Central memory CD4-positive, alpha-beta T cell (primary cell): ENCODE measurements around the gene CYB561.
"Not testable (repeated sequence)": the region's sequence is repeated elsewhere in the genome, so short reads cannot be mapped to it uniquely, and the experiment has no call there.

Source experiments
- DNase-seq: peaks from one replicate; pipeline ENCODE4 v3.0.0; 2022

Gene CYB561

GRCh38 chr17:63478814-63479494 is 32.8 kb upstream of the CYB561 start:
- DNase-seq: peak; percentile 72

GRCh38 chr17:63477480-63478440 is 31.7 kb upstream of the CYB561 start:
- DNase-seq: no peak

DNA sequence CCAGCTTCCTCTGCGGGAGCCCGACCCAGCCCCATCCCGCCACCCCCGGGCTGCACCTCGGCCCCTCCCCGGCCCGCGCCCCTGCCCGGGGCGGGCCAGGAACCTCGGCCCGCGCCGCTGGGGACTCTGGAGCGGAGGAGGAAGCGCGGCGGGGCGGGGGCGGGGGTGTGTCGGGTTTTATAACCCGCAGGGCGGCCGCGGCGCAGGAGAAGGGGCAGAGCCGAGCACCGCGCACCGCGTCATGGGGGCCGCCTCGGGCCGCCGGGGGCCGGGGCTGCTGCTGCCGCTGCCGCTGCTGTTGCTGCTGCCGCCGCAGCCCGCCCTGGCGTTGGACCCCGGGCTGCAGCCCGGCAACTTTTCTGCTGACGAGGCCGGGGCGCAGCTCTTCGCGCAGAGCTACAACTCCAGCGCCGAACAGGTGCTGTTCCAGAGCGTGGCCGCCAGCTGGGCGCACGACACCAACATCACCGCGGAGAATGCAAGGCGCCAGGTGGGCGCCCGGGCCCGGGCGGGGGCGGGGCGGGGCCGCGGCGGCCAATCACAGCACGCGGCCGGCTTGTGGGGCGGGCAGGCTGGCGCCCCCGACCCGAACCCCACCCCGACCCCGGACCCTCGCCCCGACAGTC is 30.9 kb upstream of the CYB561 start, which contains the start of gene ACE:
ACE (plus strand) TSS at position 208 of the 626 bp plus-strand sequence; CDS start at position 242, 34 bp downstream.
- peak; percentile 44 for DNase-seq

GRCh38 chr17:63476459-63476853 is 30.4 kb upstream of the CYB561 start:
- peak; percentile 12 for DNase-seq

DNA sequence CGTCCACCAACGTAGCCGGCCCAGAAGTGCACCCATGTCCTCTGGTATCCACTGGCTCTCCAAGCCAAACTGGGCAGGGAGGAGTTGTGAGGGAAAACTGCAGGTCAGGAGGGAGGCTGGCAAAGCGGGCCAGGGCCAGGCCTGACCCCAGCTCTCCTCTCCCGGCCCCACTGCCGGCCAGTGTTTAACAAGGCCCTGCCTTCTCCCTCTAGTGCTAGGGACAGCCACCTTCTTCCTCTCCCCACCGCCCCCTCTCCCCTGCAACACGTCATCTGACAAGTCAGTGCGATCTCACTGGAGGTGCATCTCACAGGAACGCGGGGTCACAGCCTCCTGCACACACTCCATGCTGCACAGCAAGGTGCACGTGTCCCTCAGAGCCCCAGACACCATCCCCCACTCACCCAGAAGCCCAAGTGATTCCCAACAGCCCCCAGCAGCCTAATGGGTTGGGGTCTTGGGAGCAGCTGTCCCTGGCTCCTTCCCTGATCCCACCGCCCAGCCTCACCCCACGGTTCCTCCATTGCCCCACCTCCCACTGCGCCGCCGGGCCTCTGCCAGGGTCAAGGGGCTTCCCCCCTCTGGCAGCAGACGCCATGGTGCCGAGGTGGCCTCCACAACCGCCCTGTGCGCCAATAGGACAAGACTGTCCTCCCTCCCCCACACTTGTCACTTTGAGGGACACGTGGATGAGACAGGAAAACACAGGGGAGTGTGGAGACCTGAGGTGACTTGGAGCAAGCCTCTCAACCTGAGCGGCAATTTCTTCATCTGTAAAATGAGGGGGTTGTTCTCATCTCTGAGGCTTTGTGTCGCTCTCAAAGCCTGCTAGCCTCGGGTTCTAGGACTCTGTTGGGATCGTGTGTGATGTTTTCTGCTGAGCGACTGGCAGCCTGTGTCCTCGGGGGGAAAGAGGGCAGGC is 29.6 kb upstream of the CYB561 start:
- no peak for DNase-seq

- DNase-seq: no peak
Measured at GRCh38 chr17:63474586-63475460, 28.7 kb upstream of the CYB561 start.

DNA sequence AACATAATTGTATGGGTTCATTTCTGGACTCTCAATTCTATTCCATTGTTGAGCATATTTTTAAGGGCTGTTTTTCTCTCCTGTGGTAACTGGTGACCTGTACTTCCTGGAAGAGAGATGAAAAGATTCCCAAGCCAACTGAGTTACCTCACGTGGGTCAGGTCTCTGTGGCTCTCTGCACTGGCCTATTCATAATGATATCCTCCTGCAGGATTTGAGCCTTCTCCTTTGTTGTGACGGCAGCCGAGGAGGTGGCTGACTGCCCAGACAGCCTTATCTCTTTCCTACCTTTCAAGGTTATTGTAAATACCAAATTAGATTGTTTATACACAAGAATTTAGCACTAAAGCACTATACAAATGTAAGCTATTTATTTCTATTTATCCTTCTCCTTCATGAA is 28.1 kb upstream of the CYB561 start:
- no peak for DNase-seq

DNA sequence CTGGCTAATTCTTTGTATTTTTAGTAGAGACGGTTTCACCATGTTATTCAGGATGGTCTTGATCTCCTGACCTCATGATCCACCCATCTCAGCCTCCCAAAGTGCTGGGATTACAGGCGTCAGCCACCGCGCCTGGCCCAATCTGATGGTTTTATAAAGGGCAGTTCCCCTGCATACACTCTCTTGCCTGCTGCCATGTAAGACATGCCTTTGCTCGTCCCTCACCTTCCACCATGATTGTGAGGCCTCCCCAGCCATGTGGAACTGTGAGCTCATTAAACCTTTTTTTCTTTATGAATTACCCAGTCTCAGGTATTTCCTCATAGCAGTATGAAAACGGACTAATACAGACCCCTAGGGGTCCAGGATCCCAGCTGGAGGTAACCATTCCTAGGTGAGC is 22.0 kb upstream of the CYB561 start:
- DNase-seq: not testable (repeated sequence)

GRCh38 chr17:63464691-63465236 is 18.7 kb upstream of the CYB561 start:
- DNase-seq: no peak

- no peak for DNase-seq
Measured at GRCh38 chr17:63463771-63464170, 17.7 kb upstream of the CYB561 start.

- no peak for DNase-seq
Measured at GRCh38 chr17:63460018-63460417, 13.9 kb upstream of the CYB561 start.

- DNase-seq: no peak
Measured at GRCh38 chr17:63458478-63458877, 12.4 kb upstream of the CYB561 start.

DNA sequence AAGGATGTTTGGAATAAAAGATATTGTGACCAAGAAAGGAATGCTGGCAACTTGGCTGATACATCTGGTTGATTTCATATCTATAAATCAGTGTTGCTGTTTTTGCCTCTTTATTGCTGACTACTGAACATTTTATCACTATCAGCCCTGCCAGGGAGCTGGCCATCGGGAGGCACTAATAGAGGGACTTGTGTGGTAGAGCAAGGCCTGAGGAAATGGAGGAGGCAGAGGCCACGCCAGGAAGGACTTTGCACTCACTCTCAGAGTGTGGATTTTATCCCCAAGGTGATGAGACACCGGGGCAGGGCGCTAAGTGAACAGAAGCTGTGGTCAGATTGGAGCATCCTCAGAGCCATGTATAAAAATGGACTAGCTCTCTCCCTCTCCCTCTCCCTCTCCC is 9.3 kb upstream of the CYB561 start:
- no peak for DNase-seq

- no peak for DNase-seq
Measured at GRCh38 chr17:63454915-63455314, 8.8 kb upstream of the CYB561 start.

DNA sequence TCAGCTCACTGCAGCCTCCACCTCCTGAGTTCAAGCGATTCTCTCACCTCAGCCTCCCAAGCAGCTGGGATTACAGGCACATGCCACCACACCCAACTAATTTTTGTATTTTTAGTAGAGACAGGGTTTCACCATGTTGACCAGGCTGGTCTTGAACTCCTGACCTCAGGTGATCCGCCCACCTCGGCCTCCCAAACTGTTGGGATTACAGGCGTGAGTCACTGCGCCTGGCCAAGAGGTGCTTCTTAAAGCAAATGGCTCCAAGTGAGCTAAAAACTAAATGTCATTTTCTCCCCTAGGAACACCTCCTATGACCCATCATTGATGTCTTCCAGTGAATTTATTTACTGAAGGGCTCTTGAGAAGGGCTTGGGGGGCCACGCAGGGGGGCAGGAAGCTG is 8.3 kb upstream of the CYB561 start:
- DNase-seq: not testable (repeated sequence)

- no peak for DNase-seq
Measured at GRCh38 chr17:63452962-63453551, 7.0 kb upstream of the CYB561 start.

DNA sequence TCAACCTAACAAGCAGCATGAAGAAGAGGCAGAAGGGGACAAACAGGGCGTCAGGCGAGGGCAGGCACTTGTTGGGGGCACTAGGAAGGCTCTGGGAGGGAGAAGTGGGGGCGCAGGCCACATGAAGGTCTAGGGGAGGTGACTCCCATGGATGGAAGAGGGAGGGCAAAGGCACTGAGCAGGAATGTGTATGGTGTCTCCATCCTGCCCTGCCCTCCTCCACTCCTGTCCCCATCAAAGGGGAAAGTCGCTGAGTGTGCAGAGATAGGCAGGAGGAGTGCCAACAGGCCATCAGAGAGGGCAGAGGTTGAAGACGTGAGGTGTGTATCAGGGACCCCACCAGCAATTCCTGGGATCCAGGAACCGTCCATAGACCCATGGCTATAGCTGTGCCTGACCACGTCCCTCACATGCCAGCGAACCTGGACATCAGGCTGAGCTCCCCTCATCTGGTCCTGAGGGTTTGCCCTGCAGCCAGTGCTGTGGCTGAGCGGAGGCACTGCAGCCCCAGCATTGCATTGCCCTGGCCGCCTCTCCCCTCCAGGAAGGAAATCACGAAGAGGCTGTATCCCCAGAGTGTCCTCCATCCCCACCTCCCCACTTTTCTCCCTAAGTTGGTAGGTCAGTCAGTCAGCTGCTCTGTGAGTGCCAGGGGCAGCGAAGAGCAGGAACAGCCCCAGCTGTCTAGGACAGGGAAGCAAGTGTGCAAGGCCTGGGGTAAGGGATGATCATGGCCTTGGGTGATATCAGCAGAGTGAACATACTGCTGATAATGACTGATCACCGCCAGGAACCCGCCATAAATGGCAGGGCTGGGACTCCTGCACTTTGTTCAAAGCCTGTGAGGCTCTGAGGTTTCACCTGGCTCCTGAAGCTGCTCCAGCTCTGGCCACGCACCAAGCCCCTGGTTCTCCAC is 6.2 kb upstream of the CYB561 start:
- DNase-seq: no peak

GRCh38 chr17:63451150-63451549 is 5.0 kb upstream of the CYB561 start:
- no peak for DNase-seq

- DNase-seq: no peak
Measured at GRCh38 chr17:63450551-63450950, 4.4 kb upstream of the CYB561 start.
